Peyer's patch (tissue), 4 donors: Measurements from ENCODE around the gene SLC27A1.

Source experiments
- CTCF ChIP-seq, 6 experiments: fragments of 450-650 bp in 4 of 6; fragments of 200-600 bp in 2 of 6; sonication (generic) in 1 of 6; IDR thresholded peaks; one replicate each; pipeline ENCODE4 v1.5.1; 2017 to 2019; ENCODE audit warnings: antibody characterized with exemption in 6 of 6, mild to moderate bottlenecking in 3 of 6, moderate library complexity in 1 of 6
- POLR2A ChIP-seq, 2 donors: fragments of 450-650 bp; IDR thresholded peaks; one replicate each; pipeline ENCODE4 v1.5.1; 2017; ENCODE audit warnings: antibody characterized with exemption in 2 of 2, mild to moderate bottlenecking in 2 of 2, moderate library complexity in 2 of 2

DNA sequence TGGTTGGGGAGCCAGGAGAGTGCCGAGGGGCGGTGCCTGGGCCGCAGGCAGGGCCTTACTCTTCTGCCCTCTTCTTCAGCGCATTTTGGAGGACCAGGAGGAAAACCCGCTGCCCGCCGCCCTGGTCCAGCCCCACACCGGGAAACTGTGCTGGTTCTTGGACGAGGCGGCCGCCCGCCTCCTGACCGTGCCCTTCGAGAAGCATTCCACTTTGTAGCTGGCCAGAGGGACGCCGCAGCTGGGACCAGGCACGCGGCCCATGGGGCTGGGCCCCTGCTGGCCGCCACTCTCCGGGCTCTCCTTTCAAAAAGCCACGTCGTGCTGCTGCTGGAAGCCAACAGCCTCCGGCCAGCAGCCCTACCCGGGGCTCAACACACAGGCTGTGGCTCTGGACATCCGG lies 50.5 kb downstream of the SLC27A1 start:
- no peak for TF ChIP-seq CTCF (IDR thresholded peaks at IDR 0.05)
- no peak for TF ChIP-seq POLR2A (IDR thresholded peaks at IDR 0.05)
